HG03159 (cell line): ENCODE measurements around the gene TRIM69.
"Not testable (repeated sequence)": the region's sequence is repeated elsewhere in the genome, so short reads cannot be mapped to it uniquely, and the experiment has no call there.

Experiments used
- ATAC-seq: cut with Tn5 transposase; IDR thresholded peaks from one replicate; pipeline ENCODE4 v1.9.1; 2021; ENCODE audit warnings: mild to moderate bottlenecking, moderate library complexity; ENCODE audit not compliant: unreplicated experiment

TRIM69 gene

GRCh38 chr15:44735482-44736180, 697 bp upstream of the TRIM69 start:
- no peak for ATAC-seq

- ATAC-seq: no peak
Observed at GRCh38 chr15:44738340-44738984, 2.1 kb downstream of the TRIM69 start.

GRCh38 chr15:44739222-44739847, 3.0 kb downstream of the TRIM69 start:
- not testable (repeated sequence) for ATAC-seq

GRCh38 chr15:44743454-44743853, 7.1 kb downstream of the TRIM69 start:
- not testable (repeated sequence) for ATAC-seq

- ATAC-seq: no peak
Observed at GRCh38 chr15:44753345-44753744, 17.0 kb downstream of the TRIM69 start.

GRCh38 chr15:44763187-44763586, 26.9 kb downstream of the TRIM69 start:
- no peak for ATAC-seq

GRCh38 chr15:44763848-44764247, 27.5 kb downstream of the TRIM69 start:
- ATAC-seq: no peak

- no peak for ATAC-seq
Observed at GRCh38 chr15:44765036-44765435, 28.7 kb downstream of the TRIM69 start.

GRCh38 chr15:44769521-44769920, 33.2 kb downstream of the TRIM69 start:
- no peak for ATAC-seq

GRCh38 chr15:44770715-44771114, 34.4 kb downstream of the TRIM69 start:
- not testable (repeated sequence) for ATAC-seq

GRCh38 chr15:44775953-44776352, 39.6 kb downstream of the TRIM69 start:
- ATAC-seq: no peak

- ATAC-seq: no peak
Observed at GRCh38 chr15:44779761-44780160, 43.4 kb downstream of the TRIM69 start.

GRCh38 chr15:44780608-44781007, 44.3 kb downstream of the TRIM69 start:
- ATAC-seq: no peak

- no peak for ATAC-seq
Observed at GRCh38 chr15:44781128-44781810, 44.9 kb downstream of the TRIM69 start.

- no peak for ATAC-seq
Observed at GRCh38 chr15:44782516-44782915, 46.2 kb downstream of the TRIM69 start.

- ATAC-seq: not testable (repeated sequence)
Observed at GRCh38 chr15:44784918-44785274, 48.6 kb downstream of the TRIM69 start.

GRCh38 chr15:44788748-44789147, 52.4 kb downstream of the TRIM69 start:
- ATAC-seq: no peak

- ATAC-seq: no peak
Observed at GRCh38 chr15:44790215-44790614, 53.9 kb downstream of the TRIM69 start.

GRCh38 chr15:44790656-44791055, 54.3 kb downstream of the TRIM69 start:
- no peak for ATAC-seq

GRCh38 chr15:44792715-44793114, 56.4 kb downstream of the TRIM69 start:
- ATAC-seq: no peak

- ATAC-seq: no peak
Observed at GRCh38 chr15:44794072-44794471, 57.7 kb downstream of the TRIM69 start.

GRCh38 chr15:44796508-44796907, 60.2 kb downstream of the TRIM69 start:
- no peak for ATAC-seq
